CD14-positive monocyte (primary cell): ENCODE results near the gene ZNF385D. TPM values are rescaled to one million over a fixed set of nuclear protein-coding genes. Genes with fewer than 3 reads are reported as not detected.
"Not testable (repeated sequence)": the region's sequence is repeated elsewhere in the genome, so short reads cannot be mapped to it uniquely, and the experiment has no call there.

Experiments used
- DNase-seq, 3 donors: peaks; one replicate each; pipeline ENCODE4 v3.0.0-alpha.2; 2011 to 2022
- H2AFZ ChIP-seq: 2 replicates; pipeline ENCODE4 v1.6.0; 2012; ENCODE audit warnings: mild to moderate bottlenecking, low read depth, low read length, inconsistent platforms; ENCODE audit not compliant: insufficient read depth, poor library complexity, severe bottlenecking
- H3K27ac ChIP-seq, 2 donors: 1 replicate in 1 of 2; 2 replicates in 1 of 2; pipeline ENCODE4 v1.5.1; 2012 to 2013; ENCODE audit warnings: low read length in 2 of 2, control low read depth in 1 of 2, inconsistent platforms in 1 of 2, low read depth in 1 of 2, mild to moderate bottlenecking in 1 of 2
- H3K27me3 ChIP-seq, 2 donors: one replicate each; pipeline versions ENCODE4 v1.6.0 to v1.6.1; 2011 to 2013; ENCODE audit warnings: low read length in 2 of 2; ENCODE audit not compliant: control insufficient read depth in 2 of 2, insufficient read depth in 2 of 2
- H3K36me3 ChIP-seq, 2 donors: replicated peaks in 1 of 2; 1 replicate in 1 of 2; 2 replicates in 1 of 2; pipeline versions ENCODE4 v1.5.1 to v1.6.1; 2012 to 2013; ENCODE audit warnings: low read length in 2 of 2, control low read depth in 1 of 2, inconsistent platforms in 1 of 2, mild to moderate bottlenecking in 1 of 2; ENCODE audit not compliant: insufficient read depth in 2 of 2, control insufficient read depth in 1 of 2
- H3K4me1 ChIP-seq, 2 donors: 1 replicate in 1 of 2; 2 replicates in 1 of 2; pipeline versions ENCODE4 v1.5.1 to v1.6.1; 2012 to 2013; ENCODE audit warnings: low read length in 2 of 2, control low read depth in 1 of 2, inconsistent platforms in 1 of 2, mild to moderate bottlenecking in 1 of 2, moderate library complexity in 1 of 2; ENCODE audit not compliant: insufficient read depth in 2 of 2, control insufficient read depth in 1 of 2
- H3K4me2 ChIP-seq: replicated peaks from 2 replicates; pipeline ENCODE3; 2012; ENCODE audit warnings: low read length, moderate library complexity, mild to moderate bottlenecking; ENCODE audit not compliant: poor library complexity, severe bottlenecking; ENCODE audit errors: extremely low read depth
- H3K4me3 ChIP-seq, 3 experiments: fragments of 200-600 bp in 1 of 3; sonication (generic) in 1 of 3; replicated peaks in 1 of 3; 1 replicate in 2 of 3; 2 replicates in 1 of 3; pipeline ENCODE4 v1.5.1; 2011 to 2013; ENCODE audit warnings: low read length in 3 of 3, mild to moderate bottlenecking in 3 of 3, control low read depth in 2 of 3, low read depth in 2 of 3, inconsistent platforms in 1 of 3, moderate library complexity in 1 of 3
- H3K79me2 ChIP-seq: 2 replicates; pipeline ENCODE4 v1.6.0; 2012; ENCODE audit warnings: mild to moderate bottlenecking, control low read depth, inconsistent platforms, low read length, moderate library complexity; ENCODE audit not compliant: insufficient read depth
- H3K9ac ChIP-seq: 2 replicates; pipeline ENCODE4 v1.6.0; 2017; ENCODE audit warnings: low read length, mild to moderate bottlenecking; ENCODE audit not compliant: insufficient read depth, poor library complexity, severe bottlenecking
- H3K9me3 ChIP-seq, 2 donors: replicated peaks in 1 of 2; 1 replicate in 1 of 2; 2 replicates in 1 of 2; pipeline versions ENCODE4 v1.5.1 to v1.6.1; 2012 to 2013; ENCODE audit warnings: low read length in 2 of 2, control low read depth in 1 of 2; ENCODE audit not compliant: control insufficient read depth in 1 of 2, insufficient read depth in 1 of 2
- H4K20me1 ChIP-seq: 2 replicates; pipeline ENCODE4 v1.6.0; 2012; ENCODE audit warnings: mild to moderate bottlenecking, low read length, control low read depth, moderate library complexity; ENCODE audit not compliant: insufficient read depth
- H3K27ac Mint-ChIP-seq, 7 donors: one replicate each; pipeline ENCODE4 v1.8.0; 2020; ENCODE audit warnings: mild to moderate bottlenecking in 7 of 7, mixed read lengths in 7 of 7, moderate library complexity in 6 of 7, inconsistent platforms in 2 of 7
- H3K27me3 Mint-ChIP-seq, 3 donors: one replicate each; pipeline ENCODE4 v1.8.0; 2021 to 2022; ENCODE audit warnings: low read depth in 3 of 3, mild to moderate bottlenecking in 3 of 3, mixed read lengths in 3 of 3, moderate library complexity in 3 of 3, inconsistent platforms in 1 of 3
- H3K36me3 Mint-ChIP-seq, 2 donors: one replicate each; pipeline ENCODE4 v1.8.0; 2020; ENCODE audit warnings: mixed read lengths in 2 of 2, inconsistent platforms in 1 of 2, mild to moderate bottlenecking in 1 of 2
- H3K4me1 Mint-ChIP-seq: one replicate; pipeline ENCODE4 v1.8.0; 2020; ENCODE audit warnings: mild to moderate bottlenecking, mixed read lengths
- H3K4me3 Mint-ChIP-seq, 2 donors: one replicate each; pipeline ENCODE4 v1.8.0; 2020; ENCODE audit warnings: mild to moderate bottlenecking in 2 of 2, mixed read lengths in 2 of 2, moderate library complexity in 1 of 2
- H3K9me3 Mint-ChIP-seq, 7 donors: one replicate each; pipeline ENCODE4 v1.8.0; 2020 to 2022; ENCODE audit warnings: mixed read lengths in 7 of 7, mild to moderate bottlenecking in 6 of 7, moderate library complexity in 6 of 7, inconsistent platforms in 2 of 7
- WGBS: methylation state at CpG from one replicate; pipeline ENCODE4 v1.1.5; 2013; ENCODE audit warnings: missing lambda C conversion rate; ENCODE audit not compliant: insufficient coverage; 5-methylcytosine and 5-hydroxymethylcytosine counted together
- intact Hi-C, 2 donors: fragments of 100-400 bp; cut with micrococcal nuclease; formaldehyde crosslinking; loops; one replicate each; pipeline versions ENCODE4 v1.15.0 to v1.15.1; 2023
- polyA plus RNA-seq, 3 donors: library from polyadenylated mRNA; depleted of rRNA in 1 of 3; unstranded in 2 of 3; stranded (reverse) in 1 of 3; fragments of 300-500 nt in 2 of 3; fragments of >200 nt in 1 of 3; fragmentation: Illumina TruSeq in 2 of 3; gene quantifications; 1 replicate in 2 of 3; 2 replicates in 1 of 3; pipeline ENCODE4 v1.2.3, GENCODE V29; 2012 to 2021
- TF ChIP-seq, protein P1 (sequence below): fragments of 200-600 bp; IDR thresholded peaks from one replicate; pipeline ENCODE4 v1.8.0; 2022; ENCODE audit warnings: antibody characterized with exemption, mild to moderate bottlenecking

ZNF385D gene
- polyA plus RNA-seq, 3 donors, result not detected

- H3K4me1 Mint-ChIP-seq, H3K79me2 ChIP-seq, intact Hi-C loops, H3K4me3 Mint-ChIP-seq, H3K4me1 ChIP-seq, H4K20me1 ChIP-seq, H3K36me3 Mint-ChIP-seq, H3K4me2 ChIP-seq, H3K36me3 ChIP-seq, H2AFZ ChIP-seq, DNase-seq, H3K27me3 Mint-ChIP-seq, H3K27me3 ChIP-seq, H3K27ac ChIP-seq, H3K27ac Mint-ChIP-seq, H3K9ac ChIP-seq, H3K4me3 ChIP-seq: not testable (repeated sequence)
- peaks cover 3 to 13% of the 10 kb centered on the region in 2 donors for H3K9me3 ChIP-seq
- 100% methylated on average over 1 of the region's 5 CpGs for WGBS
- peaks cover 3 to 20% (median 8%) of the 10 kb centered on the region in 7 donors for H3K9me3 Mint-ChIP-seq
Measured at GRCh38 chr3:21378036-21378435, 373.0 kb downstream of the ZNF385D start.

GRCh38 chr3:21377071-21377769, 373.8 kb downstream of the ZNF385D start:
- H3K4me3 ChIP-seq, result no peak overlapping the region

More at GRCh38 chr3:21377071-21377769, 373.8 kb downstream of the ZNF385D start:
- Histone ChIP-seq H3K4me2 (no peak overlapping the region), H3K9me3 (peaks cover 3 to 8% of the 10 kb centered on the region in 2 donors), H3K79me2 (no peaks in the 10 kb centered on the region), H4K20me1 (no peaks in the 10 kb centered on the region), H3K36me3 (no peaks in the 10 kb centered on the region), H3K27ac (no peak overlapping the region), H3K27me3 (no peaks in the 10 kb centered on the region), H3K9ac (no peak overlapping the region), H2AFZ (no peak overlapping the region), H3K4me1 (no peaks in the 10 kb centered on the region)
- H3K4me1 Mint-ChIP-seq, result no peaks in the 10 kb centered on the region
- H3K9me3 Mint-ChIP-seq, result peaks cover 1 to 14% (median 5%) of the 10 kb centered on the region in 7 donors
- H3K27ac Mint-ChIP-seq, result no peak overlapping the region
- peaks cover 0 to 3% (median 2%) of the 10 kb centered on the region in 3 donors for H3K27me3 Mint-ChIP-seq
- DNase-seq, result no peak
- H3K36me3 Mint-ChIP-seq, result no peaks in the 10 kb centered on the region
- TF ChIP-seq, protein P1, sequence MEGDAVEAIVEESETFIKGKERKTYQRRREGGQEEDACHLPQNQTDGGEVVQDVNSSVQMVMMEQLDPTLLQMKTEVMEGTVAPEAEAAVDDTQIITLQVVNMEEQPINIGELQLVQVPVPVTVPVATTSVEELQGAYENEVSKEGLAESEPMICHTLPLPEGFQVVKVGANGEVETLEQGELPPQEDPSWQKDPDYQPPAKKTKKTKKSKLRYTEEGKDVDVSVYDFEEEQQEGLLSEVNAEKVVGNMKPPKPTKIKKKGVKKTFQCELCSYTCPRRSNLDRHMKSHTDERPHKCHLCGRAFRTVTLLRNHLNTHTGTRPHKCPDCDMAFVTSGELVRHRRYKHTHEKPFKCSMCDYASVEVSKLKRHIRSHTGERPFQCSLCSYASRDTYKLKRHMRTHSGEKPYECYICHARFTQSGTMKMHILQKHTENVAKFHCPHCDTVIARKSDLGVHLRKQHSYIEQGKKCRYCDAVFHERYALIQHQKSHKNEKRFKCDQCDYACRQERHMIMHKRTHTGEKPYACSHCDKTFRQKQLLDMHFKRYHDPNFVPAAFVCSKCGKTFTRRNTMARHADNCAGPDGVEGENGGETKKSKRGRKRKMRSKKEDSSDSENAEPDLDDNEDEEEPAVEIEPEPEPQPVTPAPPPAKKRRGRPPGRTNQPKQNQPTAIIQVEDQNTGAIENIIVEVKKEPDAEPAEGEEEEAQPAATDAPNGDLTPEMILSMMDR, result no peak
- no peak overlapping the region for H3K4me3 Mint-ChIP-seq
- intact Hi-C loops, result no loop called here
